Spleen (tissue), 11 donors: ENCODE results near the gene CUX1. TPM values are rescaled to one million over a fixed set of nuclear protein-coding genes. Genes with fewer than 3 reads are reported as not detected.
"Not testable (repeated sequence)": the region's sequence is repeated elsewhere in the genome, so short reads cannot be mapped to it uniquely, and the experiment has no call there.

Experiments
- DNase-seq: peaks from one replicate; pipeline ENCODE4 v3.0.0-alpha.2; 2020
- H3K27ac ChIP-seq, 8 donors: fragments of 200-600 bp; sonication (generic) in 7 of 8; 1 replicate in 4 of 8; 2 replicates in 4 of 8; pipeline versions ENCODE4 v1.5.0 to v1.8.0; 2016 to 2021; ENCODE audit warnings: inconsistent platforms in 4 of 8, mild to moderate bottlenecking in 4 of 8, moderate library complexity in 1 of 8
- H3K27me3 ChIP-seq, 7 donors: fragments of 200-600 bp; sonication (generic) in 6 of 7; replicated peaks in 1 of 7; 1 replicate in 4 of 7; 2 replicates in 3 of 7; pipeline versions ENCODE4 v1.5.0 to v1.8.0; 2016 to 2021; ENCODE audit warnings: inconsistent platforms in 3 of 7, mild to moderate bottlenecking in 1 of 7
- H3K36me3 ChIP-seq, 6 donors: fragments of 200-600 bp; sonication (generic) in 5 of 6; 1 replicate in 4 of 6; 2 replicates in 2 of 6; pipeline versions ENCODE4 v1.5.0 to v1.8.0; 2016 to 2021; ENCODE audit warnings: inconsistent platforms in 2 of 6
- H3K4me1 ChIP-seq, 6 donors: fragments of 200-600 bp; sonication (generic) in 5 of 6; 1 replicate in 3 of 6; 2 replicates in 3 of 6; pipeline versions ENCODE4 v1.5.0 to v1.8.0; 2016 to 2021; ENCODE audit warnings: inconsistent platforms in 3 of 6
- H3K4me3 ChIP-seq, 8 donors: fragments of 200-600 bp; sonication (generic) in 7 of 8; 1 replicate in 4 of 8; 2 replicates in 4 of 8; pipeline versions ENCODE4 v1.5.0 to v1.8.0; 2016 to 2021; ENCODE audit warnings: inconsistent platforms in 4 of 8, mild to moderate bottlenecking in 4 of 8, moderate library complexity in 2 of 8
- H3K9me3 ChIP-seq, 8 donors: fragments of 200-600 bp; sonication (generic) in 7 of 8; 1 replicate in 4 of 8; 2 replicates in 4 of 8; pipeline versions ENCODE4 v1.5.0 to v1.8.0; 2016 to 2021; ENCODE audit warnings: inconsistent platforms in 4 of 8
- POLR2A ChIP-seq, 3 donors: fragments of 450-650 bp; IDR thresholded peaks; one replicate each; pipeline ENCODE4 v1.5.1; 2017; ENCODE audit warnings: antibody characterized with exemption in 3 of 3, mild to moderate bottlenecking in 1 of 3
- POLR2AphosphoS5 ChIP-seq, 3 donors: sonication (generic); formaldehyde crosslinking; IDR thresholded peaks; one replicate each; pipeline ENCODE4 v1.5.1; 2017; ENCODE audit warnings: antibody characterized with exemption in 3 of 3
- WGBS, 5 donors: extraction: QIAGEN DNeasy Blood & Tissue Kit in 3 of 5; methylation state at CpG; one replicate each; pipeline versions ENCODE4 v1.1.5 to v1.1.7; 2013 to 2018; 5-methylcytosine and 5-hydroxymethylcytosine counted together
- intact Hi-C: fragments of 100-400 bp; cut with DNase I; formaldehyde crosslinking; loops from one replicate; pipeline ENCODE4 v1.15.0; 2023; ENCODE audit warnings: low total_unique reads
- polyA plus RNA-seq, 3 donors: library from polyadenylated mRNA; stranded (reverse); fragments of 200-250 nt; gene quantifications; one replicate each; pipeline ENCODE4 v1.2.1, GENCODE V29; 2013
- total RNA-seq, 7 donors: library from RNA; depleted of rRNA in 3 of 7; stranded (reverse); fragments of >200 nt in 3 of 7; fragmentation: NEBNext Ultra II Directional in 4 of 7; extraction: Animal tissue kit (Norgen Biotek cat#: 25700) in 4 of 7; gene quantifications; one replicate each; pipeline versions ENCODE4 v1.1.0 to v1.2.1, GENCODE V29; 2016 to 2021
- TF ChIP-seq, protein P1 (sequence below), 11 experiments: fragments of 200-600 bp in 7 of 11; fragments of 450-650 bp in 4 of 11; sonication (generic) in 4 of 11; IDR thresholded peaks in 8 of 11; conservative IDR thresholded peaks in 3 of 11; 1 replicate in 7 of 11; 2 replicates in 4 of 11; pipeline versions ENCODE4 v1.4.0 to v1.8.0; 2016 to 2021; ENCODE audit warnings: antibody characterized with exemption in 11 of 11, inconsistent platforms in 4 of 11, mild to moderate bottlenecking in 1 of 11
- donor health status: healthy with polysubstance abuse.
- donor health status: DM: no; HTN: no; CAD: no; lungs with moderate emphysema.
- donor health status: DM: no; HTN: no; CAD: no.
- donor health status: Bipolar disorder and iron deficiency.
- donor health status: healthy.
- donor health status: DM: no; HTN: no; CAD: no.
- donor health status: DM: yes; HTN: yes; CAD: no.

The CUX1 gene
- total and polyA plus RNA-seq, 10 donors: 9.1 to 95.8 (median 61.9) TPM

DNA sequence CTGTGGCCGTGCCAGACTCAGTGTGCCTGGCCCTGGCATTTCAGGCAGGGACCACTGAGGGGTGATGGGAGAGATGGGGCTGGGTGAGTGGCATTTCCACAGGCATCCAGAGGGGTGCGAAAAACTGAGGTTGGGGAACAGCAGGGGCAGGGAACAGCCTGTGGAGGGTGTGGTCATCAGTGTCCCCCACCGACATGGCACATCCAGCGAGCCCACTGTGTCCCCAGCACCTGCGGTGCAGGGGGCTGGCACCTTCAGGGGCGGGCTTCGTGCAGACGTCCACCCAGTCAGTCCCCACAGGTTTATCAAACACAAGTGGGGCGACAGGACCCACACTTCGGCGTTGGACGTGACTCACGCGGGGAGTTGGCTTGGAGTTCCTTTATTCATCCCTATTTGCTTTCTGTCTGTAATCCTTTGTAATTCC is 14.8 kb downstream of the CUX1 start:
- 90 to 96% (median 94%) methylated on average over 14 of the region's 14 CpGs for WGBS, 5 donors
- Histone ChIP-seq H3K4me1 (peaks cover 0 to 24% (median 0%) of the 10 kb centered on the region in 6 donors), H3K9me3 (no peaks in the 10 kb centered on the region), H3K27me3 (no peaks in the 10 kb centered on the region), H3K36me3 (peaks cover 0 to 22% (median 0%) of the 10 kb centered on the region in 6 donors), H3K27ac (no peak overlapping the region), H3K4me3 (no peak overlapping the region)
- intact Hi-C loops: no loop called here
- TF ChIP-seq POLR2A (IDR thresholded peaks at IDR 0.05) (no peak), POLR2AphosphoS5 (IDR thresholded peaks at IDR 0.05) (peak in 1 of 3 donors; percentile 11)
- TF ChIP-seq, protein P1, sequence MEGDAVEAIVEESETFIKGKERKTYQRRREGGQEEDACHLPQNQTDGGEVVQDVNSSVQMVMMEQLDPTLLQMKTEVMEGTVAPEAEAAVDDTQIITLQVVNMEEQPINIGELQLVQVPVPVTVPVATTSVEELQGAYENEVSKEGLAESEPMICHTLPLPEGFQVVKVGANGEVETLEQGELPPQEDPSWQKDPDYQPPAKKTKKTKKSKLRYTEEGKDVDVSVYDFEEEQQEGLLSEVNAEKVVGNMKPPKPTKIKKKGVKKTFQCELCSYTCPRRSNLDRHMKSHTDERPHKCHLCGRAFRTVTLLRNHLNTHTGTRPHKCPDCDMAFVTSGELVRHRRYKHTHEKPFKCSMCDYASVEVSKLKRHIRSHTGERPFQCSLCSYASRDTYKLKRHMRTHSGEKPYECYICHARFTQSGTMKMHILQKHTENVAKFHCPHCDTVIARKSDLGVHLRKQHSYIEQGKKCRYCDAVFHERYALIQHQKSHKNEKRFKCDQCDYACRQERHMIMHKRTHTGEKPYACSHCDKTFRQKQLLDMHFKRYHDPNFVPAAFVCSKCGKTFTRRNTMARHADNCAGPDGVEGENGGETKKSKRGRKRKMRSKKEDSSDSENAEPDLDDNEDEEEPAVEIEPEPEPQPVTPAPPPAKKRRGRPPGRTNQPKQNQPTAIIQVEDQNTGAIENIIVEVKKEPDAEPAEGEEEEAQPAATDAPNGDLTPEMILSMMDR (IDR thresholded peaks at IDR 0.05 in 8 of 11, conservative IDR thresholded peaks at IDR 0.05 in 3 of 11): no peak
- no peak for DNase-seq

GRCh38 chr7:101832685-101833375 is 15.4 kb downstream of the CUX1 start:
- Histone ChIP-seq H3K36me3 (peaks cover 0 to 22% (median 0%) of the 10 kb centered on the region in 6 donors), H3K9me3 (no peaks in the 10 kb centered on the region), H3K4me3 (no peak overlapping the region), H3K27ac (no peak overlapping the region), H3K4me1 (peaks cover 0 to 19% (median 0%) of the 10 kb centered on the region in 6 donors), H3K27me3 (no peaks in the 10 kb centered on the region)
- intact Hi-C loops: no loop called here
- TF ChIP-seq POLR2A (IDR thresholded peaks at IDR 0.05) (no peak), POLR2AphosphoS5 (IDR thresholded peaks at IDR 0.05) (no peak)
- TF ChIP-seq, protein P1 (IDR thresholded peaks at IDR 0.05 in 8 of 11, conservative IDR thresholded peaks at IDR 0.05 in 3 of 11): no peak
- no peak for DNase-seq
- WGBS, 5 donors: 94 to 99% (median 95%) methylated on average over 14 of the region's 14 CpGs

- no peaks in the 10 kb centered on the region for H3K9me3 ChIP-seq
- H3K27ac ChIP-seq: no peak overlapping the region
- no peak for TF ChIP-seq POLR2A (IDR thresholded peaks at IDR 0.05)
- TF ChIP-seq, protein P1 (IDR thresholded peaks at IDR 0.05 in 8 of 11, conservative IDR thresholded peaks at IDR 0.05 in 3 of 11): no peak
- TF ChIP-seq POLR2AphosphoS5 (IDR thresholded peaks at IDR 0.05): no peak
- intact Hi-C loops: no loop called here
- H3K4me1 ChIP-seq: peaks cover 0 to 10% (median 0%) of the 10 kb centered on the region in 6 donors
- no peaks in the 10 kb centered on the region for H3K27me3 ChIP-seq
- H3K4me3 ChIP-seq: no peak overlapping the region
- H3K36me3 ChIP-seq: peaks cover 0 to 22% (median 0%) of the 10 kb centered on the region in 6 donors
- DNase-seq: no peak
- 75 to 91% (median 87%) methylated on average over 9 of the region's 9 CpGs for WGBS, 5 donors
These were observed 16.4 kb downstream of the CUX1 start for GRCh38 chr7:101833799-101834198.

- H3K4me1 ChIP-seq: peaks cover 0 to 10% (median 0%) of the 10 kb centered on the region in 6 donors
- TF ChIP-seq, protein P1 (IDR thresholded peaks at IDR 0.05 in 8 of 11, conservative IDR thresholded peaks at IDR 0.05 in 3 of 11): no peak
- TF ChIP-seq POLR2A (IDR thresholded peaks at IDR 0.05) (no peak), POLR2AphosphoS5 (IDR thresholded peaks at IDR 0.05) (no peak)
- intact Hi-C loops: no loop called here
- H3K27me3 ChIP-seq: no peaks in the 10 kb centered on the region
- H3K9me3 ChIP-seq: no peaks in the 10 kb centered on the region
- DNase-seq: no peak
- no peak overlapping the region for H3K4me3 ChIP-seq
- 97 to 98% (median 97%) methylated on average over 12 of the region's 12 CpGs for WGBS, 5 donors
- no peak overlapping the region for H3K27ac ChIP-seq
- H3K36me3 ChIP-seq: peaks cover 0 to 15% (median 0%) of the 10 kb centered on the region in 6 donors
These were observed 17.7 kb downstream of the CUX1 start for GRCh38 chr7:101835136-101835535.

DNA sequence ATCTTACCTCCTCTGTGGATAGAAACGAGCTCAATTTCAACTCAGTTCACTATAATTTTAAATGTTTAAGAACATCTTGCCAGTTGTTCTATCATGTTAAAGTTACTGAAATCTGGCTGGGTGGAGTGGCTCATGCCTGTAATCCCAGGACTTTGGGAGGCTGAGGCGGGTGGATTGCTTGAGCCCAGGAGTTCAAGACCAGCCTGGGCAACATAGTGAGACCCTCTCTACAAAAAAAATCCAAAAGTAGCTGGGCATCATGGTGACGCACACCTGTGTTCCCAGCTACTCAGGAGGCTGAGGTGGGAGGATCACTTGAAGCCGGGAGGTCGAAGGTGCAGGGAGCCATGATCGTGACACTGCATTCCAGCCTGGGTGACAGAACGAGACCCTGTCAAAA is 20.0 kb downstream of the CUX1 start:
- H3K27me3 ChIP-seq, H3K27ac ChIP-seq, DNase-seq, H3K36me3 ChIP-seq, H3K4me3 ChIP-seq, H3K9me3 ChIP-seq, intact Hi-C loops: not testable (repeated sequence)
- H3K4me1 ChIP-seq: peaks cover 0 to 17% (median 0%) of the 10 kb centered on the region in 6 donors
- WGBS, 5 donors: 90 to 96% (median 93%) methylated on average over 7 of the region's 7 CpGs
